Measurements from ENCODE around the gene INTS11. TPM values are rescaled to one million over a fixed set of nuclear protein-coding genes. Genes with fewer than 3 reads are reported as not detected.

The INTS11 gene
- total RNA-seq, 1 donor from 2014 or later: 54.0 TPM

DNA sequence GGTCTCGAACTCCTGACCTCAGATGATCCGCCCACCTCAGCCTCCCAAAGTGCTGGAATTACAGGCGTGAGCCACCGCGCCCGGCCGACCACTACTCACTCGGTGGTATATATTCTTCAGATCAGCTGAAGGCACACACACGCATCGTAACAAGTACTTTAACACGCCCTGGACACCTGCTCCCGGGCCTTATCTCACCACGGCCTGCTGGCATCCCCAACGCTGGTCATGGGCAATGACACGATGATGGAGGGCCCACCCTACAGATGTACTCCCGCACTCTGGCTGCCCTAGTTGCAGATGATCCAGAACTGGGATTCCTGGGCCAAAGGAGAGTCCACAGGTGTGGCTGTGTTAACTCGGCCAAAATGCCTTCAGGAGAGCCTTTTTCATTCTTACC, 62.4 kb downstream of the INTS11 start:
- ATAC-seq: no peak

Other genes starting within 250 kb of the INTS11 start
- 9.4 TPM for gene C1orf159, start 208.6 kb downstream of the INTS11 start, total RNA-seq
- 1.0 TPM for gene TTLL10, start 150.8 kb downstream of the INTS11 start, total RNA-seq
- 16.3 TPM for gene TNFRSF18, start 118.1 kb downstream of the INTS11 start, total RNA-seq
- gene TNFRSF4, start 110.5 kb downstream of the INTS11 start, total RNA-seq: 0.36 TPM
- gene SDF4, start 92.7 kb downstream of the INTS11 start, total RNA-seq: 69.9 TPM
- gene B3GALT6, start 92.4 kb downstream of the INTS11 start, total RNA-seq: 8.4 TPM
- 3.9 TPM for gene C1QTNF12, start 77.9 kb downstream of the INTS11 start, total RNA-seq
- gene UBE2J2, start 50.8 kb downstream of the INTS11 start, total RNA-seq: 45.0 TPM
- gene SCNN1D, start 44.2 kb downstream of the INTS11 start, total RNA-seq: 2.8 TPM
- 35.3 TPM for gene ACAP3, start 16.7 kb downstream of the INTS11 start, total RNA-seq
- gene PUSL1, start 16.1 kb downstream of the INTS11 start, total RNA-seq: 23.0 TPM
- gene CPTP, start 142 bp upstream of the INTS11 start, total RNA-seq: 25.1 TPM
- gene TAS1R3, start 6.6 kb upstream of the INTS11 start, total RNA-seq: 0.56 TPM
- gene DVL1, start 24.8 kb upstream of the INTS11 start, total RNA-seq: 48.5 TPM
- gene MXRA8, start 33.9 kb upstream of the INTS11 start, total RNA-seq: 2.0 TPM
- 117 TPM for gene AURKAIP1, start 50.5 kb upstream of the INTS11 start, total RNA-seq
- gene CCNL2, start 74.7 kb upstream of the INTS11 start, total RNA-seq: 58.3 TPM
- 89.2 TPM for gene MRPL20, start 82.6 kb upstream of the INTS11 start, total RNA-seq
- gene ANKRD65, start 96.6 kb upstream of the INTS11 start, total RNA-seq: 11.9 TPM
- 29.4 TPM for gene VWA1, start 111.0 kb upstream of the INTS11 start, total RNA-seq
- 2.1 TPM for gene ATAD3C, start 125.0 kb upstream of the INTS11 start, total RNA-seq
- 13.7 TPM for gene ATAD3B, start 147.1 kb upstream of the INTS11 start, total RNA-seq
- 23.2 TPM for gene ATAD3A, start 187.5 kb upstream of the INTS11 start, total RNA-seq
- gene TMEM240, start 216.0 kb upstream of the INTS11 start, total RNA-seq: not detected

All from esophagus mucosa (tissue), 1 donor.